Right atrium auricular region (tissue), 2 donors: Measurements from ENCODE around the gene LTBP1. TPM values are rescaled to one million over a fixed set of nuclear protein-coding genes. Genes with fewer than 3 reads are reported as not detected.

ENCODE experiments used
- DNase-seq: peaks from one replicate; pipeline ENCODE4 v3.0.0-alpha.2; 2019; ENCODE audit warnings: low spot score
- H3K27ac ChIP-seq, 2 donors: fragments of 200-600 bp; sonication (generic); 1 replicate in 1 of 2; 2 replicates in 1 of 2; pipeline ENCODE4 v1.5.1; 2016 to 2019
- H3K27me3 ChIP-seq, 2 donors: fragments of 200-600 bp; sonication (generic); one replicate each; pipeline versions ENCODE4 v1.5.1 to v1.6.0; 2017 to 2019
- H3K36me3 ChIP-seq: fragments of 200-600 bp; sonication (generic); one replicate; pipeline ENCODE4 v1.5.1; 2016
- H3K4me1 ChIP-seq, 2 donors: fragments of 200-600 bp; sonication (generic); one replicate each; pipeline versions ENCODE4 v1.5.1 to v1.6.0; 2017 to 2019
- H3K4me3 ChIP-seq, 2 donors: fragments of 200-600 bp; sonication (generic); 1 replicate in 1 of 2; 2 replicates in 1 of 2; pipeline ENCODE4 v1.5.1; 2017 to 2019; ENCODE audit warnings: mild to moderate bottlenecking in 1 of 2, moderate library complexity in 1 of 2
- H3K9me3 ChIP-seq, 2 donors: fragments of 200-600 bp; sonication (generic); one replicate each; pipeline ENCODE4 v1.5.1; 2019
- CTCF ChIP-seq, 2 donors: fragments of 200-600 bp; sonication (generic); IDR thresholded peaks; one replicate each; pipeline ENCODE4 v1.5.1; 2019; ENCODE audit warnings: antibody characterized with exemption in 2 of 2
- total RNA-seq, 2 donors: library from RNA; depleted of rRNA; stranded (reverse); fragments of >200 nt; gene quantifications; one replicate each; pipeline ENCODE4 v1.1.0, GENCODE V29; 2016

The LTBP1 gene
- total RNA-seq, 2 donors from 2014 or later, result 168 to 291 TPM

DNA sequence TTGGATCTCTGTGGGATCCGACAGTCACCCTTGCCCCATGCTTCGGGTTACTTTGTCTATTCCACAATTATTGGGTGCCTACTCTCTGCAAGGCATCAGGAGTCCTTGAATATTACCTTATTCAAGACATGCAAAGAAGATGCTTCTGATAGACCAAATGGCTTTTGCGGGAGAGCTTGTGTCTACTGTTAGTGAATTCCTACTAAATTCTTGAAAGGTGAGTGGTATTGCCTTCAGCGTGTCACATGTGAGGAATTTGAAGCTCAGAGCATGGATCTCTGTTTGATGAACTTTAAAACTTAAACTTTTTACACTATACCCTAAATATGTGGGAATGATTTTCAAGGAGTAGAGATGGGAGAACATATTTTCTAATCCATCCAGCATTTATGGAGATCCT is 184.4 kb downstream of the LTBP1 start:
- DNase-seq, result no peak
- no peak for TF ChIP-seq CTCF (IDR thresholded peaks at IDR 0.05)
- Histone ChIP-seq H3K9me3 (no peaks in the 10 kb centered on the region), H3K4me3 (no peak overlapping the region), H3K36me3 (no peaks in the 10 kb centered on the region), H3K27me3 (no peaks in the 10 kb centered on the region), H3K27ac (no peak overlapping the region), H3K4me1 (peaks cover 0 to 44% of the 10 kb centered on the region in 2 donors)

- Histone ChIP-seq H3K27me3 (no peaks in the 10 kb centered on the region), H3K27ac (no peak overlapping the region), H3K4me3 (no peak overlapping the region), H3K4me1 (peaks cover 0 to 49% of the 10 kb centered on the region in 2 donors), H3K9me3 (no peaks in the 10 kb centered on the region), H3K36me3 (no peaks in the 10 kb centered on the region)
- TF ChIP-seq CTCF (IDR thresholded peaks at IDR 0.05), result no peak
- DNase-seq, result no peak
Measured at GRCh38 chr2:33131749-33132148, 185.0 kb downstream of the LTBP1 start.

DNA sequence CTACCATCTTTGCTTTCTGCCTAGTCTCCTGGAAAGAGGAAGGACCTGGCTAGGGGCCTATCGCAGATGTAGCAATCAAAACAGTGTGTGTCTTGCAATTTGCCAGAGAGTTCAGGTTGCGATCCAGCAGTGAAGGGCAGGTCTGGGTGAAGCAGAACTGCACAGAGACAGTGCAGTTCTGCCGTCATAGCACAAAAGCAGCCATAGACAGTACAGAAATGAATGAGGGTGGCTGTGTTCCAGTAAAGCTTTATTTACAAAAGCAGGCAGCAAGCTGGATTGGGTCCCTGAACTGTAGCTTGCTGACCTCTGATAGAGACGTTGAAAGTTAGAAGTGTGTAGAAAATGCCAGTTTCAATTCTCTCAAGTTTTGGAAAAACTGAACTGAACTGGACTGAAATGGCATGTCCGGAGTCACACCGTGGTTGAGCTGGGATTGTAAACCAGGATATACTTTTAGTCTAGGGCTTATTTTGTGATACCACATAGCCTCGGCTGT is 186.8 kb downstream of the LTBP1 start:
- Histone ChIP-seq H3K27ac (peak overlapping the region; percentile 79 to 92), H3K36me3 (no peaks in the 10 kb centered on the region), H3K4me3 (peak overlapping the region in 1 of 2 donors; percentile 45), H3K4me1 (peaks cover 0 to 63% of the 10 kb centered on the region in 2 donors), H3K27me3 (no peaks in the 10 kb centered on the region), H3K9me3 (no peaks in the 10 kb centered on the region)
- TF ChIP-seq CTCF (IDR thresholded peaks at IDR 0.05), result no peak
- DNase-seq, result no peak

DNA sequence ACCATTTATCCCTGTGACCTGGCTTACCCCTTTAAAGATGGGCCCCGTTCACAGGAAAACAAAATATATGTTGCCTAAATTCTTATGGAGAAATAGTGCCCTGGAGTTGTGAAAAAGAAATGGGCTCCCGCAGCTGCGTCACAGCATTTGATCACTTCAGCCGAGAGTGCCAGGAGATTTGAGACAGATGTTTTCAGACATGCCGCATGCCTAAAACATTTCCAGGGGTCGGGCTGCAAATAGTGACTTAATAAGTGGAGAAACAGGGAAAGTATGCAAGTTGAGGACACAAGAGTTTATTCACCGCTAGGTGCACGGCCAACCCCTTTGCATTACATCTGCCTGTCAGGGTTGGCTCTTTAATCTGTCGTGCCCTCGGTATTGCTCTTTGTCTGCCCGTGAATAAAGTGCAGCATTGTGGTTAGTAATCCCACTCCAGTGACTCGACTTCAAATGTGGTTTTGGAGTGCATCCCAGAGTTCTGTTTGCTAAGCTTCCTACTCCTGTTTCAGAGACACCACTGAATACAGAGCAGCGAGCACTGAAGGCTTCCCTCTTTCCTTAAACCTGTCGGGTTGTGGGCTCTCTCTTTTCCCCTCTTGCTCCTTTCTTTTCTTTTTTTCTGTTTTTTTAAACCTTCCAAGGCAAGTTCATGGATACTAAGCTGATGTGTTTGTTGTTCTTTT is 187.5 kb downstream of the LTBP1 start:
- H3K27ac ChIP-seq, result peak overlapping the region; percentile 79 to 92
- DNase-seq, result peak; percentile 89
- H3K36me3 ChIP-seq, result no peaks in the 10 kb centered on the region
- no peaks in the 10 kb centered on the region for H3K27me3 ChIP-seq
- peak overlapping the region; percentile 24 to 45 for H3K4me3 ChIP-seq
- no peak for TF ChIP-seq CTCF (IDR thresholded peaks at IDR 0.05)
- H3K4me1 ChIP-seq, result peaks cover 0 to 63% of the 10 kb centered on the region in 2 donors
- H3K9me3 ChIP-seq, result no peaks in the 10 kb centered on the region

DNA sequence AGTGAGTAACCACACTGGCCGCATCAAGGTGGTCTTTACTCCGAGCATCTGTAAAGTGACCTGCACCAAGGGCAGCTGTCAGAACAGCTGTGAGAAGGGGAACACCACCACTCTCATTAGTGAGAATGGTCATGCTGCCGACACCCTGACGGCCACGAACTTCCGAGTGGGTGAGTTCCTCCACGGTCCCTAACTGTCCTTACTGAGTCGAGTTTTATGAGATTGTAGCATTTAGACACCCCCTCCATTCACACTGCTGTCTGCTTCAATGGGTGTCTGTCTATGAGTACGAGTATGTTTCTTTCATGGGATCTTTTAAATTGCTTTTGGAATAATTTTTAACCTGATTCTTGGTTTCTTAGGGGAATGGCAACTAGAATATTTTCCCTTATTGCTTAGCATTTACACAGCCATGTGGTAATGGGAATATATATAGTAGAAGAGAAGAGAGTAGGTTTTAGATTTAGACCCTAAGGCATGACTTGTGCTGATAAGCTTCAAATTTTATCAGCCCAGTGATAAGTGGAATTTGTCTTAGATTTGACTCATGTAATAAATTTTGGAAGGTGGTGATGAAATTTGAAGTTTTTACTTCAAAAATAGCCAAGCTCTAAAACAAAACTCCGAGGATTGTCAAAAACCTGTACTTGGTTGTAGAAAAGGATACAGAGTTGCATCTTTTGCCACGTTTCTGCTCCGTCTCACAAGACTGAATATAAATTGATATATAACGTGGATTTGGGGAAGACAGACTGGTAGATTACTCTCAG is 188.2 kb downstream of the LTBP1 start:
- H3K36me3 ChIP-seq, result no peaks in the 10 kb centered on the region
- H3K27me3 ChIP-seq, result no peaks in the 10 kb centered on the region
- H3K4me3 ChIP-seq, result peak overlapping the region; percentile 24 to 45
- DNase-seq, result no peak
- peaks cover 0 to 63% of the 10 kb centered on the region in 2 donors for H3K4me1 ChIP-seq
- H3K9me3 ChIP-seq, result no peaks in the 10 kb centered on the region
- H3K27ac ChIP-seq, result peak overlapping the region; percentile 79 to 92
- no peak for TF ChIP-seq CTCF (IDR thresholded peaks at IDR 0.05)
